Heart right ventricle (tissue), 16 donors: Measurements from ENCODE around the gene CEBPE. TPM values are rescaled to one million over a fixed set of nuclear protein-coding genes. Genes with fewer than 3 reads are reported as not detected.

Experiments used
- ATAC-seq, 8 donors: fragments of 200-7000 bp; cut with Tn5 transposase; one replicate each; pipeline ENCODE4 v1.9.1; 2020; ENCODE audit warnings: mild to moderate bottlenecking in 8 of 8, moderate library complexity in 8 of 8, moderate number of reproducible peaks in 1 of 8
- DNase-seq, 2 donors: peaks; one replicate each; pipeline ENCODE4 v3.0.0-alpha.2; 2020
- H3K27ac ChIP-seq, 10 donors: fragments of 200-600 bp; sonication (generic) in 2 of 10; one replicate each; pipeline versions ENCODE4 v1.5.0 to v1.8.0; 2020 to 2022; ENCODE audit warnings: mild to moderate bottlenecking in 3 of 10
- H3K27me3 ChIP-seq, 7 donors: fragments of 200-600 bp; one replicate each; pipeline ENCODE4 v1.8.0; 2021 to 2022; ENCODE audit warnings: mild to moderate bottlenecking in 2 of 7
- H3K36me3 ChIP-seq, 9 donors: fragments of 200-600 bp; sonication (generic) in 1 of 9; one replicate each; pipeline versions ENCODE4 v1.5.0 to v1.8.0; 2020 to 2022; ENCODE audit warnings: mild to moderate bottlenecking in 2 of 9
- H3K4me1 ChIP-seq, 9 donors: fragments of 200-600 bp; sonication (generic) in 1 of 9; one replicate each; pipeline versions ENCODE4 v1.5.0 to v1.8.0; 2020 to 2022; ENCODE audit warnings: mild to moderate bottlenecking in 4 of 9
- H3K4me3 ChIP-seq, 10 donors: fragments of 200-600 bp; sonication (generic) in 2 of 10; one replicate each; pipeline versions ENCODE4 v1.5.0 to v1.8.0; 2020 to 2022; ENCODE audit warnings: mild to moderate bottlenecking in 7 of 10, moderate library complexity in 2 of 10
- H3K9me3 ChIP-seq, 11 donors: fragments of 200-600 bp in 10 of 11; sonication (generic) in 2 of 11; one replicate each; pipeline versions ENCODE4 v1.5.0 to v1.8.0; 2013 to 2022; ENCODE audit warnings: mild to moderate bottlenecking in 2 of 11, control low read depth in 1 of 11, moderate library complexity in 1 of 11
- CTCF ChIP-seq, 9 donors: fragments of 200-600 bp; sonication (generic) in 2 of 9; IDR thresholded peaks; one replicate each; pipeline versions ENCODE4 v1.5.0 to v1.8.0; 2021 to 2022; ENCODE audit warnings: antibody characterized with exemption in 9 of 9, mild to moderate bottlenecking in 5 of 9, moderate library complexity in 1 of 9
- WGBS, 2 donors: extraction: QIAGEN DNeasy Blood & Tissue Kit; methylation state at CpG; one replicate each; pipeline ENCODE4 v1.1.7; 2013; ENCODE audit warnings: inconsistent platforms in 1 of 2; 5-methylcytosine and 5-hydroxymethylcytosine counted together
- intact Hi-C, 10 donors: fragments of 100-400 bp; cut with DNase I; formaldehyde crosslinking; loops; one replicate each; pipeline versions ENCODE4 v1.11.1 to v1.14.2; 2022
- polyA plus RNA-seq, 2 donors: library from polyadenylated mRNA; stranded (reverse); fragments of 200-250 nt; gene quantifications; one replicate each; pipeline ENCODE4 v1.2.3, GENCODE V29; 2013
- total RNA-seq, 10 donors: library from RNA; stranded (reverse); fragmentation: NEBNext Ultra II Directional in 3 of 10; extraction: Animal tissue kit (Norgen Biotek cat#: 25700) in 3 of 10; gene quantifications; one replicate each; pipeline versions ENCODE4 v1.2.1 to v1.2.4, GENCODE V29; 2021 to 2023
- donor health status: Arrhythmogenic right ventricular cardiomyopathy.
- donor health status: ischemic (EF 13 %, LVEDD 7.1; RV severe dilation, severe dysfunction).
- donor health status: healthy with polysubstance abuse.
- donor health status: DM: no; HTN: yes; CAD: no.
- donor health status: DM: no; HTN: no; CAD: no.
- donor health status: ischemic (EF 25% LVEDD 6.9; RV normal size, moderate dysfunction).
- donor health status: ischemic (EF 25% LVEDD 5.7; RV mildly dilated, moderate dysfunction).
- donor health status: healthy.
- donor health status: DM: yes; HTN: yes; CAD: no.
- donor health status: Ischemic cardiomyopathy.
- donor health status: ischemic (EF 35%, LVEDD 5.7; RV mildly dilated, moderate dysfunction).
- donor health status: nonischemic (EF 11% LVEDD 7.7; RV severe dilation, severe dysfunction).
- donor health status: DM: yes; HTN: yes; CAD: no.
- donor health status: PGD.
- donor health status: ischemic (EF 29% LVEDD 5.4; RV normal size, mild dysfunction).
- donor health status: nonischemic (EF 23%, LVEDD 6.1; RV moderate dilation, normal function).

Gene CEBPE
- total and polyA plus RNA-seq, 12 donors = 0.07 to 0.53 TPM; not detected in 10

GRCh38 chr14:23114669-23115038 is 4.4 kb downstream of the CEBPE start:
- H3K9me3 ChIP-seq = no peaks in the 10 kb centered on the region
- H3K4me1 ChIP-seq = peaks cover 0 to 45% (median 0%) of the 10 kb centered on the region in 9 donors
- peaks cover 0 to 29% (median 7%) of the 10 kb centered on the region in 7 donors for H3K27me3 ChIP-seq
- no peak overlapping the region for H3K4me3 ChIP-seq
- no peak for TF ChIP-seq CTCF (IDR thresholded peaks at IDR 0.05)
- 63 to 72% methylated on average over 4 of the region's 4 CpGs for WGBS, 2 donors
- intact Hi-C loops = no loop called here
- no peak for DNase-seq
- ATAC-seq = no peak
- H3K27ac ChIP-seq = peak overlapping the region in 1 of 10 donors; percentile 29
- no peaks in the 10 kb centered on the region for H3K36me3 ChIP-seq

GRCh38 chr14:23114120-23114458 is 5.0 kb downstream of the CEBPE start:
- no peaks in the 10 kb centered on the region for H3K9me3 ChIP-seq
- no peaks in the 10 kb centered on the region for H3K36me3 ChIP-seq
- H3K4me3 ChIP-seq = no peak overlapping the region
- DNase-seq (no peak), ATAC-seq (no peak)
- peaks cover 0 to 29% (median 7%) of the 10 kb centered on the region in 7 donors for H3K27me3 ChIP-seq
- peak overlapping the region in 1 of 10 donors; percentile 2 for H3K27ac ChIP-seq
- H3K4me1 ChIP-seq = peaks cover 0 to 41% (median 0%) of the 10 kb centered on the region in 9 donors
- 60 to 61% methylated on average over 5 of the region's 5 CpGs for WGBS, 2 donors
- intact Hi-C loops = no loop called here
- no peak for TF ChIP-seq CTCF (IDR thresholded peaks at IDR 0.05)

GRCh38 chr14:23113431-23114119 is 5.5 kb downstream of the CEBPE start:
- H3K27me3 ChIP-seq = peaks cover 0 to 29% (median 7%) of the 10 kb centered on the region in 7 donors
- ATAC-seq (peak in 6 of 8 donors; percentile 6 to 41 (median 20)), DNase-seq (no peak)
- WGBS, 2 donors = 37 to 59% methylated on average over 10 of the region's 10 CpGs
- peaks cover 0 to 36% (median 0%) of the 10 kb centered on the region in 9 donors for H3K4me1 ChIP-seq
- intact Hi-C loops = no loop called here
- H3K27ac ChIP-seq = peak overlapping the region in 1 of 10 donors; percentile 42
- no peaks in the 10 kb centered on the region for H3K9me3 ChIP-seq
- H3K36me3 ChIP-seq = no peaks in the 10 kb centered on the region
- TF ChIP-seq CTCF (IDR thresholded peaks at IDR 0.05) = no peak
- H3K4me3 ChIP-seq = no peak overlapping the region

GRCh38 chr14:23112359-23113178 is 6.5 kb downstream of the CEBPE start:
- peaks cover 0 to 32% (median 0%) of the 10 kb centered on the region in 9 donors for H3K4me1 ChIP-seq
- no peaks in the 10 kb centered on the region for H3K36me3 ChIP-seq
- DNase-seq (no peak), ATAC-seq (peak in 2 of 8 donors; percentile 34 to 42)
- H3K4me3 ChIP-seq = no peak overlapping the region
- no peaks in the 10 kb centered on the region for H3K9me3 ChIP-seq
- peaks cover 0 to 27% (median 7%) of the 10 kb centered on the region in 7 donors for H3K27me3 ChIP-seq
- intact Hi-C loops = no loop called here
- 48 to 51% methylated on average over 12 of the region's 12 CpGs for WGBS, 2 donors
- no peak for TF ChIP-seq CTCF (IDR thresholded peaks at IDR 0.05)
- H3K27ac ChIP-seq = peak overlapping the region in 1 of 10 donors; percentile 42
